Bronchial epithelial cell (primary cell): Measurements from ENCODE around the gene KIF4A. TPM values are rescaled to one million over a fixed set of nuclear protein-coding genes. Genes with fewer than 3 reads are reported as not detected.

Experiments used
- DNase-seq: peaks from one replicate; pipeline ENCODE4 v3.0.0-alpha.2; 2010; ENCODE audit warnings: low read depth
- FAIRE-seq: peaks from 2 replicates; lab custom pipeline; 2011; peaks lifted over from hg19 to GRCh38; lab: Jason Lieb, UNC
- H3K27me3 ChIP-seq: 2 replicates; pipeline ENCODE4 v1.5.1; 2011; ENCODE audit warnings: low read length; ENCODE audit not compliant: control insufficient read depth, insufficient read depth
- H3K36me3 ChIP-seq: 2 replicates; pipeline ENCODE4 v1.5.1; 2011; ENCODE audit warnings: low read length; ENCODE audit not compliant: control insufficient read depth, insufficient read depth
- H3K4me3 ChIP-seq: 2 replicates; pipeline ENCODE4 v1.5.1; 2011; ENCODE audit warnings: mild to moderate bottlenecking, low read depth, low read length, control low read depth
- total RNA-seq: library from RNA; depleted of rRNA; stranded (reverse); fragments of >200 nt; gene quantifications from 2 replicates; pipeline ENCODE4 v1.2.1, GENCODE V29; 2014
- TF ChIP-seq, protein P1 (sequence below): IDR thresholded peaks from 2 replicates; pipeline ENCODE4 v1.5.1; 2011; ENCODE audit warnings: mild to moderate bottlenecking, moderate library complexity, low read length, control low read depth, inconsistent platforms; ENCODE audit not compliant: insufficient read depth, severe bottlenecking

KIF4A gene
- total RNA-seq, 1 donor from 2014 or later = 0.26 TPM

DNA sequence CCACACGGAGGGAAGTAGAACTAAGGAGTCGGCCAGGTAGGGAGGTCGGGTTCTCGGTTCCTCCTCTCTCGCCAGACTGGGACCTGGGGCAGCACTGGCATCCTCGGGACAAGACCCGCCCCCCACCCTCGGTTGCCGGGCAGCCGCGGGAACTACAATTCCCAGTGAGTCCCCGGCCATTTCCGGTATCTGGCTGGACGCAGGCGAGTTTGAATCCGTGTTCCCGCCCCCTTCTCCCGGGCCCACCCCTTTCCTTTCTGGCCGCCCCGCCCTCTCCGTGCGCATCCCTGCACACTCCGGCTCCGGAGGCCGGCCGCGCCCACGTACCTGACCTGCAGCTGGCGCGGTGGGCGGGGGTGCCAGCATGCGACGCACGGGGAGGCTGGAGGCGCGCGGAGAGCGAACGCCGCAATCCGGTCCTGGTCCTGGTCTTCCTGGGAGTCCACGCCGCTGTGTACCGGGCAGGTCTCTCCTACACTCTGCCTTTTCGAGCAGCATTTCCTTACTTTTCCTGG is 144.5 kb downstream of the KIF4A start:
- FAIRE-seq (no peak), DNase-seq (peak; percentile 63)
- H3K36me3 ChIP-seq = no peaks in the 10 kb centered on the region
- TF ChIP-seq, protein P1, sequence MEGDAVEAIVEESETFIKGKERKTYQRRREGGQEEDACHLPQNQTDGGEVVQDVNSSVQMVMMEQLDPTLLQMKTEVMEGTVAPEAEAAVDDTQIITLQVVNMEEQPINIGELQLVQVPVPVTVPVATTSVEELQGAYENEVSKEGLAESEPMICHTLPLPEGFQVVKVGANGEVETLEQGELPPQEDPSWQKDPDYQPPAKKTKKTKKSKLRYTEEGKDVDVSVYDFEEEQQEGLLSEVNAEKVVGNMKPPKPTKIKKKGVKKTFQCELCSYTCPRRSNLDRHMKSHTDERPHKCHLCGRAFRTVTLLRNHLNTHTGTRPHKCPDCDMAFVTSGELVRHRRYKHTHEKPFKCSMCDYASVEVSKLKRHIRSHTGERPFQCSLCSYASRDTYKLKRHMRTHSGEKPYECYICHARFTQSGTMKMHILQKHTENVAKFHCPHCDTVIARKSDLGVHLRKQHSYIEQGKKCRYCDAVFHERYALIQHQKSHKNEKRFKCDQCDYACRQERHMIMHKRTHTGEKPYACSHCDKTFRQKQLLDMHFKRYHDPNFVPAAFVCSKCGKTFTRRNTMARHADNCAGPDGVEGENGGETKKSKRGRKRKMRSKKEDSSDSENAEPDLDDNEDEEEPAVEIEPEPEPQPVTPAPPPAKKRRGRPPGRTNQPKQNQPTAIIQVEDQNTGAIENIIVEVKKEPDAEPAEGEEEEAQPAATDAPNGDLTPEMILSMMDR = no peak
- peak overlapping the region; percentile 65 for H3K4me3 ChIP-seq
- no peaks in the 10 kb centered on the region for H3K27me3 ChIP-seq

GRCh38 chrX:70434914-70435586 is 145.1 kb downstream of the KIF4A start:
- TF ChIP-seq, protein P1 = no peak
- H3K36me3 ChIP-seq = no peaks in the 10 kb centered on the region
- DNase-seq (no peak), FAIRE-seq (no peak)
- peak overlapping the region; percentile 65 for H3K4me3 ChIP-seq
- no peaks in the 10 kb centered on the region for H3K27me3 ChIP-seq

- TF ChIP-seq, protein P1 = no peak
- DNase-seq = no peak
- Histone ChIP-seq H3K36me3 (no peaks in the 10 kb centered on the region), H3K4me3 (no peak overlapping the region), H3K27me3 (no peaks in the 10 kb centered on the region)
- FAIRE-seq = no peak
Observed at GRCh38 chrX:70436343-70436742, 146.4 kb downstream of the KIF4A start.

GRCh38 chrX:70437011-70437410 is 147.1 kb downstream of the KIF4A start:
- TF ChIP-seq, protein P1 = no peak
- DNase-seq = peak; percentile 23
- H3K36me3 ChIP-seq = no peaks in the 10 kb centered on the region
- FAIRE-seq = no peak
- no peaks in the 10 kb centered on the region for H3K27me3 ChIP-seq
- H3K4me3 ChIP-seq = no peak overlapping the region

DNA sequence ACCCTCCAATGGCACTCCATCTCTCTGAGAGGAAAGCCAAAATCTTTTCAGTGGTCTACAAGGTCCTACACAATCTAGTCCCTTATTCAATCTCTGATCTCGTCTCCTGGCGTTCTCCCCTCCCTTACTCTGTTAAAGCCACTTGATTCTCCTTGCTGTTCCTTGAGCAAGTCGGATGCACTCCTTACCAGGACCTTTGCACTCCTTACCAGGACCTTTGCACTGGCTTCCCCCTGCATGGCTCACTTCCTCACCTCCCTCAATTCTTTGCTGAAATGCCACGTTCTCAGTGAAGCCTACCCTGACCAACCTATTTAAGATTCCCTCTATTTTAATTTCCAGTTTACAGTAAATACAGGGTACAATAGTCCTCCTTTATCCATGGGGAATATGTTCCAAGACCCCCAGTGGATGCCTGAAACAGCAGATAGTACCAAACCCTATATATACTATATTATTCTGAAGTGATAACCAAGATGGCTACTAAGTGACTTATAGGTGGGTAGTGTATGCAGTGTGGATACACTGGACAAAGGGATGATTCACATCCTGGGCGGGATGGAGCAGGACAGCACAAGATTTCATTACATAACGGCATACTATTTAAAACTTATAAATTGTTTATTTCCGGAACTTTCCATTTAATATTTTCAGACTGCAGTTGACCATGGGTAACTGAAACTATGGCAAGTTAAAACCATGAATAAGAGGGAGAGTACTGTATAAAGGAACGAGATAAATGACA is 148.2 kb downstream of the KIF4A start:
- FAIRE-seq = no peak
- H3K36me3 ChIP-seq = no peaks in the 10 kb centered on the region
- no peaks in the 10 kb centered on the region for H3K27me3 ChIP-seq
- TF ChIP-seq, protein P1 = no peak
- DNase-seq = peak; percentile 60
- H3K4me3 ChIP-seq = no peak overlapping the region
